TTC549 (cell line): ENCODE measurements around the gene EMILIN3.
A peak's percentile ranks its signal among the peaks of the same experiment; 100 is the strongest.

Experiments
- FAIRE-seq: peaks from 2 replicates; lab custom pipeline; 2012; peaks lifted over from hg19 to GRCh38; lab: Jason Lieb, UNC

EMILIN3 gene

DNA sequence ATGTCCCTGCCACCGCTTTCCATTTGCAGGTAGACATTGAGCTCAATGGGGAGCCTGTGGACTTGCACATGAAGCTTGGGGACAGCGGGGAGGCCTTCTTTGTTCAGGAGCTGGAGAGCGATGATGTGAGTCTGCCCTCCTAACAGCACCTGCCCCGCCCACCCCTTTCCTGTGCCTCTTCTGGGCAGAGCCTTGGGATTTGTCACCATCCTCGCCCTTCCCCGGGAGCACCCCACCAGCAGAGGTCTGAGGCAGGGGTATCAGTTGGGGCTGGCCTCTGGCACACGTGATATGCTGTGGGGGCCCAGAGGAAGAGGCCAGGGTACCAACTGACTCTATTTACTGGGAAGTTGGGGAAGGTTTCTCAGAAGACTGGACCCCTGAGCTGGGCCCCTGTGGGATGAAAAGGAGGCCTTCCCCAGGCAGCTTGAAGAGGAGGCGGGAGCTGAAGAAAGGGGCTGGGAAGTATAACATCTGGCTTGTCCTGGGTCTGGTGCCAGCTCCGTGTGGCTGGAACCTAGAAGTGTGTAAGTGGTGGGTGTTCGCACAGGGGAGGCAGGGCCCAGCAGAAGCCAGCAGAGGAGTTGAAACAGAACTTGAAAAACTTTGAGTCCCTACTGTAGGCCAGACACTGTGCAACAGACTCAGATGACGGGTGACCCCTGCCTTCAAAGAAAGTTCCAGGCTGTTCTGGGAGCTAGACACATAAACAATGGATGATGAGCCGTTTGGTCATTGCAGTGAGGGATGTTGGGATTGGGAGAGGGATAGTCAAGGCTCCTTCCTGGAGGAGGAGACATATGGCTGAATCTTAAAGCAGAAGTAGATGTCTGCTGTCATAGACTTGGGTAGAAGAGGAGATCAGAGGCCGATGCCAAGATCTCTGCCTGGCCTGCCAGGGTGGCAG lies 18.8 kb downstream of the EMILIN3 start:
- FAIRE-seq = no peak

DNA sequence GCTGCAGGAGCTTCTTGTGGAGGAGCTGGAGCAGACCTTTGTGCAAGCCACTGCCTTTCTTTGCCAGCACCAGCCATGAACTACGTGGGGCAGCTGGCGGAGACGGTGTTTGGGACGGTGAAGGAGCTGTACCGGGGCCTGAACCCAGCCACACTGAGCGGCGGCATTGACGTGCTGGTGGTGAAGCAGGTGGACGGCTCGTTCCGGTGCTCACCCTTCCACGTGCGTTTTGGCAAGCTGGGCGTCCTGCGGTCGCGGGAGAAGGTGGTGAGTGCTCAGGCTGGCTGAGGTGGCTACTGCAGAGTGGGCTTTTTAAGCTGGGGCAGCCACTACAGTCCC lies 20.9 kb downstream of the EMILIN3 start:
- FAIRE-seq = no peak

DNA sequence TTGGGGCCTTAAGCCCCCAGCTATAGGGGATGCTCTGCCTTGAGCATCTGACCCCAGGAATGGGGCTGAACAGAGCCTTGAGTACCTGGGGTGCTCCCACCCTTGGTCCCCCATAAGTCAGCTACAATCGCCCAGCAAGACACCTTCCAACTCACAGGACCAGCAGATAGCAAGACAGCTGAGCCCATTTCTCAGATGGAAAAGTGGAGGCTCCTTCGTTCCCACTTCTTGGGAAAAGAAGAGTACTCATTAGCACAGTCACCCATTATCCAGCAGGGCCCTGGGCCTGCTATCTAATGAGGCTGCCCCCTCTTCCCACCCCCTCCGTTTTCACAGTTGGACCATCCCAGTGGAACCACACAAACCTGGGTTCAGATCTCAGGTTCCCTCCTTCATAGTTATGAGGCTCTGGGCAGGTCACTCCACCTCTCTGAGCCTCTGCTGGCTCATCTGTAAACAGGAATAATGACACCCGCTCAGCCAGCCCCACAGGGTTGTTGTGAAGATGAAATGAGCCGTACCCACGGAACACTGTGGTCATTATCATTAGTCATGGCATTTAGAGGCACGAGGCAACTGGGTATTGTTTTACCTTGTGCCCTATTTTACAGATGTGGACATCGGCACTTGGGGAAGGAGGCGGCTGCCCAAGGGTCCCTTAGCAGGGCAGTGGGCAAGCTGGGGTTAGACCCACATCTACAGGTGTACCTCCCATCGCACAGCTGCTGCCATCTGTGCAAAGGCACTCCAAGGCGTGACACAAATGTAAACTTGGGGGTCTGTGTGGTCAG lies 21.5 kb downstream of the EMILIN3 start:
- FAIRE-seq = no peak

- FAIRE-seq = no peak
Observed at GRCh38 chr20:41344477-41344876, 22.1 kb downstream of the EMILIN3 start.

GRCh38 chr20:41342474-41343464 lies 23.8 kb downstream of the EMILIN3 start:
- no peak for FAIRE-seq

DNA sequence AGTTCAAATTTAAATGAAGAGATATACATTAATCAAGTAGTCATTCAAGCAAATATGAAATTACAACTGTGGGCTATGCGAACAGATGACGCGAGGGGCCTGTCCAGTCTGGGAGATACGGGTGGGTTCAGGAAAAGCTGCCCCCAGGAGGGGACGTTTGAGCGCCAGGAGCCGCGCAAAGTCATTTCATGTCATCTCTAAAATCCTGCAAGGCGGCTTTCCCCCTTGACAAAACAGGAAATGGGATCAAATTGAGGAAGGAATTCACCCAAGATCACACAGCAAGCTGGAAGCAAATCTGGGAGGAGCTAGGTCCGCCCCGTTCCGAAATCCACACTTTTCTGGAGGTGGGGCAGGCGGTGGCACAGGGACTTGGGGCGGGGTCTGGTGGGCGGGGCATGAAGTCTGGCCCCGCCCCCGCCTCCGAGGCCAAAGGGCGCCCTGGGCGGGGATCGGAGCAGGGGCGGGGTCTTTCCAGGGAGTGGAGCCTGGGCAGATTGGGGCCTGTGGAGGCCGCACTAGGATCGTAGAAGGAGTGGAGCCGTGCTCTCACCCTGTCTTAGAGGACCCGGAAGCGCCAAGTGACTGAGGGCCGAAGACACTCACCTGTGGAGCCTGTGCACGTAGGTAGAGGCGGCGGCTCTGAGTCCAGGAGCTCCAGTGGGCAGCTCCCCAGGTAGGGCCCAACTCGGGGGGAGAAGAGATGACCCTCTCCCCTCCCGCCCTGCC lies 26.1 kb downstream of the EMILIN3 start, which contains the start of gene LPIN3:
LPIN3 (plus strand) TSS at position 495 of the 729 bp plus-strand sequence. CDS start 4,983 bp downstream, outside the sequence.
- peak; percentile 81 for FAIRE-seq

GRCh38 chr20:41339957-41340326 lies 26.7 kb downstream of the EMILIN3 start:
- no peak for FAIRE-seq

GRCh38 chr20:41336711-41337492 lies 29.7 kb downstream of the EMILIN3 start:
- FAIRE-seq = no peak

- FAIRE-seq = no peak
Observed at GRCh38 chr20:41335591-41335990, 31.0 kb downstream of the EMILIN3 start.

GRCh38 chr20:41334443-41335421 lies 31.9 kb downstream of the EMILIN3 start:
- FAIRE-seq = no peak

DNA sequence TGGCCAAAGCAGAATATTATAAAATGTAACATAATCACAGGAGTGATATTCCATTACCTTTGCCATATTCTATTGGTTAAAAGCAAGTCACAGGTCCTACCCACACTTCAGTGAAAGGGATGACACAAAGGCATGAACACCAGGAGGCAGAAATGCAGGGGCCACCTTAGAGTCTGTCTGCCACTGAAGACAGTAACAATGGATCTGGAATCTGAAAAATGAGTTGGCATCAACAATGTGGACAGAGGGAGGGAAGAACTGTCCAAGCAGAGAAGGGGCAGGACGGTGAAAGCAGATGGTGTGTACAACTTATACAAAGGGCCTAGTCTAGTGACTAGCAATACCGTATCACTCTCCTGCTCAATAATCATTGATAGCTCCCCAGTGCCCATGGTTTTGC lies 32.6 kb downstream of the EMILIN3 start:
- no peak for FAIRE-seq

GRCh38 chr20:41331731-41332130 lies 34.9 kb downstream of the EMILIN3 start:
- no peak for FAIRE-seq

DNA sequence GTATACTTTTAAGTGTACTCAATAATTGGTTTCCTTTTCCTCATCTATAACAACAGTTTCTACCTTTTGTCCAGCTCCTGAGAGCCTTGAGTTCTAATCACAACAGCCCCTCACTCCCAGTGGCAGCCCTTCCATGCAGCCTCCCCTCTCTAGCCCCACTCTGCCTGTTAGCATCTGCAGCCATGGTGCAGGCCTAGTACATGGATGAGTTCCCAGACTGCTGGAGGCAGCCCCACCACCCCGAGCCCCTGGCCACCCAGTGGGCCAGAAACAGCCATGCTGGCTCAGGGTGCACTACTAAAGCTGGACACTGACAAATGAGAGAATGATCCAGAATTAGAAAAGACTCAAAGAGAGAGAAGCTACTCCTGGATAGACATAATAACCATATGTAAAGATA lies 35.7 kb downstream of the EMILIN3 start:
- FAIRE-seq = no peak

DNA sequence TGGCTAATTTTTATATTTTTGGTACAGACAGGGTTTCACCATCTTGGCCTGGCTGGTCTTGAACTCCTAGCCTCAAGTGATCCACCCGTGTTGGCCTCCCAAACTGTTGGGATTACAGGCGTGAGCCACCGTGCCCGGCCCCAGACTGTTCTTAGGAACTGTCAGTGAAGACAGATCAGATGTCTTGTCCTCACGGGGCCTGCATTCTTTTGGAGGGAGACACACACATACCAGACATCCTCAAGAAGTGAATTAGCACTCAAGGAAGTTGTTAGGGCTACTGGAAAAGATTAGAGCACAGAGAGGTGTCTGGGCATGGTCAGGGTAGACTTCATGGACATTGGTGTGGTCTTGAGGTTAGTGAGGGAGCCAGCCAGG lies 36.3 kb downstream of the EMILIN3 start:
- no peak for FAIRE-seq

- no peak for FAIRE-seq
Observed at GRCh38 chr20:41329435-41330342, 36.9 kb downstream of the EMILIN3 start.

DNA sequence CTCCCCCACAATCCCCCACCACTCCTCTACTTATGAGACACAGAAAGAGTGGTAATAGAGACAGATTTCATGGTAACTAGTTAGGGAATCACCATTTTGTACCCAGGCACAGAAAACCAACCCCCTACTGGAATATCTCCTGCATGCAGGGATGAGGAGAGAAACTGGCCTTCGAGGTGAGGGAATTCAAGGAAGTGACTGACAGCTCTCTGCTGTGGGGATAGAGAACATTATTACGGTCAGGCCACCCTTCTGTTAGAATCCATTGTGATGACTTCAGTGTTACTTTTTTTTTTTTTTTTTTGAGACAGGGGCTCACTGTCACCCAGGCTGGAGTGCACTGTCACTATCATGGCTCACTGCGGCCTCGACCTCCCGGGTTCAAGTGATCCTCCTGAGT lies 39.4 kb downstream of the EMILIN3 start:
- no peak for FAIRE-seq

- no peak for FAIRE-seq
Observed at GRCh38 chr20:41320976-41321375, 45.6 kb downstream of the EMILIN3 start.

GRCh38 chr20:41320441-41320840 lies 46.2 kb downstream of the EMILIN3 start:
- no peak for FAIRE-seq
